HL-60 (cell line): Measurements from ENCODE around the gene NINJ2.

Source experiments
- CTCF ChIP-seq: IDR thresholded peaks from one replicate; pipeline ENCODE4 v1.5.1; 2011; ENCODE audit warnings: low read length, control low read depth, inconsistent platforms; ENCODE audit not compliant: insufficient read depth
- GABPA ChIP-seq: IDR thresholded peaks from 2 replicates; pipeline ENCODE4 v1.6.1; 2012; ENCODE audit warnings: low read depth
- POLR2AphosphoS5 ChIP-seq: IDR thresholded peaks from 2 replicates; pipeline ENCODE4 v1.6.1; 2012; ENCODE audit warnings: low read depth
- REST ChIP-seq: IDR thresholded peaks from 2 replicates; pipeline ENCODE4 v1.6.1; 2012; ENCODE audit warnings: low read depth; ENCODE audit not compliant: insufficient replicate concordance

GRCh38 chr12:638953-639557 lies 24.2 kb downstream of the NINJ2 start:
- no peak for TF ChIP-seq CTCF
- TF ChIP-seq GABPA, result 0 out of 2 replicates have a peak, but pooled peaks have one; percentile 56
- TF ChIP-seq REST, result no peak
- no peak for TF ChIP-seq POLR2AphosphoS5
